Fibroblast of lung (primary cell): Measurements from ENCODE around the gene LILRB4.

Experiments
- CTCF ChIP-seq, 2 donors: IDR thresholded peaks in 1 of 2; conservative IDR thresholded peaks in 1 of 2; 1 replicate in 1 of 2; 2 replicates in 1 of 2; pipeline ENCODE4 v1.5.1; 2011 to 2012; ENCODE audit warnings: low read length in 2 of 2, control low read depth in 1 of 2, inconsistent platforms in 1 of 2, low read depth in 1 of 2, mild to moderate bottlenecking in 1 of 2
- EZH2 ChIP-seq: IDR thresholded peaks from 2 replicates; pipeline ENCODE4 v1.5.1; 2012; ENCODE audit warnings: low read length, control low read depth, mild to moderate bottlenecking; ENCODE audit errors: missing control alignments

GRCh38 chr19:54630782-54631181 is 32.0 kb upstream of the LILRB4 start:
- no peak for TF ChIP-seq EZH2
- no peak for TF ChIP-seq CTCF (conservative IDR thresholded peaks at IDR 0.05 in 1 of 2, IDR thresholded peaks at IDR 0.05 in 1 of 2; ENCODE audit: low read depth in 1 of 2, low read length in 2 of 2)
